Lower leg skin (tissue), 4 donors: Measurements from ENCODE around the gene BMP10. TPM values are rescaled to one million over a fixed set of nuclear protein-coding genes. Genes with fewer than 3 reads are reported as not detected.

Experiments
- DNase-seq, 2 donors: peaks; one replicate each; pipeline ENCODE4 v3.0.0-alpha.2; 2019; ENCODE audit warnings: low spot score in 2 of 2
- H3K4me3 ChIP-seq: fragments of 200-600 bp; sonication (generic); 2 replicates; pipeline ENCODE4 v1.5.1; 2017; ENCODE audit warnings: mild to moderate bottlenecking, low read depth; ENCODE audit not compliant: poor library complexity, severe bottlenecking
- CTCF ChIP-seq, 3 donors: fragments of 450-650 bp; IDR thresholded peaks; one replicate each; pipeline ENCODE4 v1.5.1; 2016; ENCODE audit warnings: antibody characterized with exemption in 3 of 3, mild to moderate bottlenecking in 3 of 3, moderate library complexity in 2 of 3
- POLR2A ChIP-seq, 2 donors: fragments of 450-650 bp; IDR thresholded peaks; one replicate each; pipeline ENCODE4 v1.6.1; 2016 to 2017; ENCODE audit warnings: antibody characterized with exemption in 2 of 2, mild to moderate bottlenecking in 1 of 2, moderate library complexity in 1 of 2
- WGBS, 2 donors: methylation state at CpG; one replicate each; pipeline ENCODE4 v1.1.5; 2018; 5-methylcytosine and 5-hydroxymethylcytosine counted together
- intact Hi-C: fragments of 100-400 bp; cut with DNase I; formaldehyde crosslinking; loops from one replicate; pipeline ENCODE4 v1.15.0; 2023; ENCODE audit warnings: low total_unique reads
- total RNA-seq, 4 donors: library from RNA; depleted of rRNA; stranded (reverse); fragments of >200 nt; gene quantifications; one replicate each; pipeline ENCODE4 v1.1.0, GENCODE V29; 2016

Gene BMP10
- total RNA-seq, 4 donors from 2014 or later = 0.19 TPM; not detected in 3

DNA sequence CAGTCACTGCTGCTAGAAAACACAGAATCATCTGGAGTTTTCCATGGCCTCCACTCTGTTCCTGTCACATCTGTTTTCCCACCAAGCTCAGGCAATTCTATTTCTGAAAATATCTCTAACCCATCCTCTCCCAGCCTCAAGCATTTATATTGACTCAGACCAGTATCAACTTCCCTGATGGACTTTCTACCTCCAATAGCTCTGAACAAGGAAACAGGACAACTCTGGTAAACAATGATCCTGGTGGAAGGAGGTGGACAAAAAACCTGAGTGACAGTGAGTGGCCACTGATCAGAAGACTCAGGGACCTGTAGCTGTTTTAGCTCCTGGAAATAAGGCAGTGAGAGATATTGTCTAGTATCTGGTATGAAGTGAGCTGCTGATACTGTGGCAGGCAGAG, 23.4 kb downstream of the BMP10 start:
- intact Hi-C loops = no loop called here
- no peak for DNase-seq
- no peak overlapping the region for H3K4me3 ChIP-seq
- TF ChIP-seq POLR2A (IDR thresholded peaks at IDR 0.05) (no peak), CTCF (IDR thresholded peaks at IDR 0.05) (no peak)

DNA sequence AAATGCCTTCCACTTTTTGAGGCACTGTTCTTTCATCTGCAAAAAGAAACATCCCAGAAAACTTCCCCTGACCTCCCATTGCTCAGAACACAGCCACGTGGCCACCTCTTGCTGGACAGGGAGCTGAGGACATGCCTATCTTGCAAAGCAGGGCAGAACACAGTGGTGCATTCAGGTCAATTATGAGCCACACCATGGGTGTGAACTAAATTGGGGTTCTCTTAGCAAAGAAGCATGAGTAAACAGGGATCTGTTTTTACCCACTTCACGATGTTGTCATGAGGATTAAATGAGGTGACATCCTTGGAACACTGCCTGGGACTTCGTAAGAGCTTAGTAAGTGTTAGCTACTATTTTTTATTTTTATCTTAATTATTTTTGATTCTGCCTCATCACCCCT, 25.1 kb downstream of the BMP10 start:
- TF ChIP-seq POLR2A (IDR thresholded peaks at IDR 0.05) = no peak
- TF ChIP-seq CTCF (IDR thresholded peaks at IDR 0.05) = no peak
- 34 to 39% methylated on average over 3 of the region's 3 CpGs for WGBS, 2 donors
- no peak for DNase-seq
- H3K4me3 ChIP-seq = no peak overlapping the region
- intact Hi-C loops = no loop called here

DNA sequence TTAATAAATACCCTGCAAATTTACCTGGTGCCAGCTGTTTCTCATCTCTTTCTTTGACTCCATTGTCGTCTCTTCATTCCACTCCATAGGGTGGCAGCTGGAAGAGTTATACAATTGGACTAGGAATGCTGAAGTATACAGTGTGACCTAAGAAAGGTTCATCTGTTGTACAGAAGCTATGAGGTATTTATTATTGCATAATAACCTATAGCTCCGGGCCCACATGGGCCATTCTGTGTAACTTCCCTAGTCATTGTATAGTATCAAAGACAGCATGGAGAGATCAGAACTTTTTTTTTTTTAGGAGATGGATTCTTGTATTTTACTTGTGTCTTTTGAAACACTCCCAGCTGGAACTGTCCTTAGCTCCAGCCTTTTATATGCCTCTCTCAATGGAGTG, 26.2 kb downstream of the BMP10 start:
- WGBS, 2 donors = 73% methylated on average over 2 of the region's 2 CpGs
- TF ChIP-seq POLR2A (IDR thresholded peaks at IDR 0.05) (no peak), CTCF (IDR thresholded peaks at IDR 0.05) (no peak)
- no peak overlapping the region for H3K4me3 ChIP-seq
- DNase-seq = no peak
- intact Hi-C loops = no loop called here

- no peak overlapping the region for H3K4me3 ChIP-seq
- no peak for DNase-seq
- TF ChIP-seq CTCF (IDR thresholded peaks at IDR 0.05) (no peak), POLR2A (IDR thresholded peaks at IDR 0.05) (no peak)
- 77 to 88% methylated on average over 2 of the region's 2 CpGs for WGBS, 2 donors
- intact Hi-C loops = loop anchor here (10.0 kb wide), 2 partner anchors 75 to 85 kb away; no protein-coding TSS in a partner anchor
Observed at GRCh38 chr2:68839260-68839833, 31.9 kb downstream of the BMP10 start.

GRCh38 chr2:68838641-68839040, 32.6 kb downstream of the BMP10 start:
- intact Hi-C loops = loop anchor here (10.0 kb wide), 2 partner anchors 76 to 84 kb away; no protein-coding TSS in a partner anchor
- no peak for DNase-seq
- WGBS, 2 donors = 88 to 94% methylated on average over 10 of the region's 10 CpGs
- H3K4me3 ChIP-seq = no peak overlapping the region
- TF ChIP-seq CTCF (IDR thresholded peaks at IDR 0.05) = no peak
- no peak for TF ChIP-seq POLR2A (IDR thresholded peaks at IDR 0.05)

GRCh38 chr2:68837861-68838341, 33.3 kb downstream of the BMP10 start:
- 69 to 75% methylated on average over 3 of the region's 3 CpGs for WGBS, 2 donors
- H3K4me3 ChIP-seq = no peak overlapping the region
- intact Hi-C loops = loop anchor here (10.0 kb wide), 2 partner anchors 77 to 83 kb away; no protein-coding TSS in a partner anchor
- TF ChIP-seq POLR2A (IDR thresholded peaks at IDR 0.05) (no peak), CTCF (IDR thresholded peaks at IDR 0.05) (no peak)
- no peak for DNase-seq
